Fibroblast of pulmonary artery (primary cell): ENCODE measurements around the gene MPC1.

Experiments used
- DNase-seq: peaks from one replicate; pipeline ENCODE4 v3.0.0-alpha.2; 2010; ENCODE audit warnings: low read depth
- H3K4me3 ChIP-seq: replicated peaks from 2 replicates; pipeline ENCODE4 v1.5.1; 2011; ENCODE audit warnings: low read depth, mild to moderate bottlenecking, control low read depth, low read length, moderate library complexity
- CTCF ChIP-seq: IDR thresholded peaks from 2 replicates; pipeline ENCODE4 v1.5.1; 2011; ENCODE audit warnings: mild to moderate bottlenecking, control low read depth, low read length, inconsistent platforms; ENCODE audit errors: missing control alignments

MPC1 gene

GRCh38 chr6:166360243-166361076 lies 22.3 kb downstream of the MPC1 start:
- no peak overlapping the region for H3K4me3 ChIP-seq
- no peak for DNase-seq
- TF ChIP-seq CTCF: no peak

- no peak overlapping the region for H3K4me3 ChIP-seq
- TF ChIP-seq CTCF: no peak
- no peak for DNase-seq
Measured at GRCh38 chr6:166355552-166355951, 27.2 kb downstream of the MPC1 start.

- DNase-seq: no peak
- no peak for TF ChIP-seq CTCF
- no peak overlapping the region for H3K4me3 ChIP-seq
Measured at GRCh38 chr6:166354965-166355364, 27.8 kb downstream of the MPC1 start.

GRCh38 chr6:166354143-166354542 lies 28.6 kb downstream of the MPC1 start:
- no peak for TF ChIP-seq CTCF
- no peak overlapping the region for H3K4me3 ChIP-seq
- no peak for DNase-seq

- no peak overlapping the region for H3K4me3 ChIP-seq
- no peak for TF ChIP-seq CTCF
- no peak for DNase-seq
Measured at GRCh38 chr6:166353507-166353906, 29.2 kb downstream of the MPC1 start.

- no peak for DNase-seq
- no peak overlapping the region for H3K4me3 ChIP-seq
- TF ChIP-seq CTCF: no peak
Measured at GRCh38 chr6:166352923-166353322, 29.8 kb downstream of the MPC1 start.
